ENCODE data around the gene CD48. TPM values are rescaled to one million over a fixed set of nuclear protein-coding genes. Genes with fewer than 3 reads are reported as not detected.

Gene CD48
- total RNA-seq, 1 experiment from 2014 or later = 0.20 TPM

GRCh38 chr1:160637821-160638539 lies 73.6 kb downstream of the CD48 start:
- H3K4me1 ChIP-seq (ENCODE audit: control insufficient read depth in 1 of 2, insufficient read depth in 2 of 2, low read length in 2 of 2) = no peaks in the 10 kb centered on the region
- no peak overlapping the region for H3K4me2 ChIP-seq (ENCODE audit: low read length)
- no peaks in the 10 kb centered on the region for H4K20me1 ChIP-seq (ENCODE audit: insufficient read depth)
- BruUV-seq (replicated peaks) = no TSS peak
- H3K36me3 ChIP-seq (ENCODE audit: control insufficient read depth in 1 of 2, insufficient read depth in 2 of 2, low read length in 2 of 2) = no peaks in the 10 kb centered on the region
- ATAC-seq (no peak), DNase-seq (ENCODE audit: low read depth, low spot score) (no peak)
- ChIA-PET CTCF (no interaction called here), RAD21 (ENCODE audit: low non-redundant PET in 1 of 2, low total read pairs in 2 of 2, uncharacterized antibody in 2 of 2, unreplicated experiment in 2 of 2) (no interaction called here), POLR2A (interaction anchor here (0.8 kb wide), 1 partner anchor 37 kb away, joined by 4 read pairs; no protein-coding TSS in a partner anchor)
- H2AFZ ChIP-seq (ENCODE audit: low read depth, low read length, poor library complexity, severe bottlenecking) = no peak overlapping the region
- no peak for TF ChIP-seq ZFX (IDR thresholded peaks at IDR 0.05)
- no peak for TF ChIP-seq ZNF274 (IDR thresholded peaks at IDR 0.05; ENCODE audit: low read depth, low read length)
- TF ChIP-seq MAX (IDR thresholded peaks at IDR 0.05) = no peak
- no peak overlapping the region for H3K9ac ChIP-seq (ENCODE audit: low read length)
- no peak overlapping the region for H3K4me3 ChIP-seq (replicated peaks in 1 of 2; ENCODE audit: low read depth in 1 of 2, low read length in 2 of 2)
- no peaks in the 10 kb centered on the region for H3K79me2 ChIP-seq (ENCODE audit: insufficient read depth, low read length)
- no peaks in the 10 kb centered on the region for H3K9me2 ChIP-seq (ENCODE audit: insufficient read depth)
- intact Hi-C loops (cut with micrococcal nuclease) = no loop called here
- no peaks in the 10 kb centered on the region for H3K27me3 ChIP-seq (ENCODE audit: insufficient read depth, low read length)
- no peaks in the 10 kb centered on the region for H3K9me3 ChIP-seq (ENCODE audit: control insufficient read depth in 1 of 2, insufficient read depth in 1 of 2, low read depth in 1 of 2, low read length in 2 of 2)
- H3K27ac ChIP-seq (ENCODE audit: low read depth, low read length) = no peak overlapping the region

DNA sequence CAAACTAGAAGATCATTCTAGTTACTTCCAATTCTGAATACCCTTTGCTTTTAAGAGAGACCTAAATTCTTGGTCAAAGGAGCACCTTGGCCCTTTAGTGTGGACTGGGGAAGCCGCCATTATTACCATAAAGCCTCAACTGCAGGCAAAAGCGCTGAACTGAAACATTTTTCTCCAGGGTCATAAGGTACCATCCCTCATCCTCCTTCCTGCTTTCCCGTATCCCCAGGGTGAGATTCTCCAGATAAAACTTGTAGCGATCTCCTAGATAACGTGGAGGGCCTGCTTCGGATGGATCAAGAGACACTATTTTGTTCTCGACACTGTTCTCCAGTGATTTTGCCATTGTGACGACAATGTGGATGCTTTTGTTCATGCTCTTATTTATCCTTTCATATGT lies 74.6 kb downstream of the CD48 start:
- H3K4me3 ChIP-seq (replicated peaks in 1 of 2; ENCODE audit: low read depth in 1 of 2, low read length in 2 of 2) = no peak overlapping the region
- no peaks in the 10 kb centered on the region for H3K27me3 ChIP-seq (ENCODE audit: insufficient read depth, low read length)
- no peak overlapping the region for H3K27ac ChIP-seq (ENCODE audit: low read depth, low read length)
- no peaks in the 10 kb centered on the region for H3K9me3 ChIP-seq (ENCODE audit: control insufficient read depth in 1 of 2, insufficient read depth in 1 of 2, low read depth in 1 of 2, low read length in 2 of 2)
- BruUV-seq (replicated peaks) = no TSS peak
- no peaks in the 10 kb centered on the region for H3K79me2 ChIP-seq (ENCODE audit: insufficient read depth, low read length)
- ChIA-PET POLR2A (interaction anchor here (0.8 kb wide), 1 partner anchor 38 kb away, joined by 4 read pairs; no protein-coding TSS in a partner anchor), RAD21 (ENCODE audit: low non-redundant PET in 1 of 2, low total read pairs in 2 of 2, uncharacterized antibody in 2 of 2, unreplicated experiment in 2 of 2) (no interaction called here), CTCF (no interaction called here)
- H2AFZ ChIP-seq (ENCODE audit: low read depth, low read length, poor library complexity, severe bottlenecking) = no peak overlapping the region
- intact Hi-C loops (cut with micrococcal nuclease) = no loop called here
- no peak overlapping the region for H3K9ac ChIP-seq (ENCODE audit: low read length)
- H3K36me3 ChIP-seq (ENCODE audit: control insufficient read depth in 1 of 2, insufficient read depth in 2 of 2, low read length in 2 of 2) = no peaks in the 10 kb centered on the region
- DNase-seq (ENCODE audit: low read depth, low spot score) (no peak), ATAC-seq (no peak)
- H4K20me1 ChIP-seq (ENCODE audit: insufficient read depth) = no peaks in the 10 kb centered on the region
- no peaks in the 10 kb centered on the region for H3K4me1 ChIP-seq (ENCODE audit: control insufficient read depth in 1 of 2, insufficient read depth in 2 of 2, low read length in 2 of 2)
- no peak overlapping the region for H3K4me2 ChIP-seq (ENCODE audit: low read length)
- no peaks in the 10 kb centered on the region for H3K9me2 ChIP-seq (ENCODE audit: insufficient read depth)
- TF ChIP-seq EZH2phosphoT487 (IDR thresholded peaks at IDR 0.05; ENCODE audit: borderline replicate concordance) = no peak
- no peak for TF ChIP-seq REST (IDR thresholded peaks at IDR 0.05; ENCODE audit: low read depth)
- no peak for TF ChIP-seq ATF3 (IDR thresholded peaks at IDR 0.05)
- no peak for TF ChIP-seq RAD21 (IDR thresholded peaks at IDR 0.05; ENCODE audit: low read depth)
- no peak for TF ChIP-seq SIN3A (IDR thresholded peaks at IDR 0.05; ENCODE audit: low read depth)
- TF ChIP-seq YY1 (IDR thresholded peaks at IDR 0.05; ENCODE audit: extremely low read depth, insufficient replicate concordance, low read depth, low read length) = no peak
- no peak for TF ChIP-seq TCF7L2 (IDR thresholded peaks at IDR 0.05; ENCODE audit: borderline replicate concordance, extremely low read depth, insufficient read depth, insufficient read length)
- TF ChIP-seq EGR1 (IDR thresholded peaks at IDR 0.05; ENCODE audit: low read depth) = no peak
- TF ChIP-seq POLR2A (IDR thresholded peaks at IDR 0.05; ENCODE audit: borderline replicate concordance, extremely low read depth, insufficient read depth, insufficient read length) = no peak
- TF ChIP-seq MAX (IDR thresholded peaks at IDR 0.05) = no peak
- no peak for TF ChIP-seq ELF1 (IDR thresholded peaks at IDR 0.05; ENCODE audit: borderline replicate concordance, low read depth)
